Gastrocnemius medialis (tissue), 4 donors: ENCODE data around the gene UPK2. TPM values are rescaled to one million over a fixed set of nuclear protein-coding genes. Genes with fewer than 3 reads are reported as not detected.

ENCODE experiments used
- ATAC-seq, 2 donors: fragments of 150-250 bp; one replicate each; pipeline ENCODE4 v1.9.1; 2016
- DNase-seq, 2 donors: peaks; one replicate each; pipeline ENCODE4 v3.0.0-alpha.2; 2019
- H3K27ac ChIP-seq, 4 donors: fragments of 200-600 bp; sonication (generic); 1 replicate in 1 of 4; 2 replicates in 3 of 4; pipeline ENCODE4 v1.5.1; 2016 to 2018; ENCODE audit warnings: mild to moderate bottlenecking in 2 of 4, moderate library complexity in 1 of 4
- H3K27me3 ChIP-seq, 3 donors: fragments of 200-600 bp; sonication (generic) in 2 of 3; 1 replicate in 1 of 3; 2 replicates in 2 of 3; pipeline versions ENCODE4 v1.5.1 to v1.6.0; 2016 to 2019; ENCODE audit warnings: mild to moderate bottlenecking in 1 of 3, moderate library complexity in 1 of 3
- H3K36me3 ChIP-seq, 2 donors: fragments of 200-600 bp; sonication (generic) in 1 of 2; one replicate each; pipeline ENCODE4 v1.5.1; 2017 to 2018
- H3K4me1 ChIP-seq, 2 donors: fragments of 200-600 bp; sonication (generic) in 1 of 2; one replicate each; pipeline ENCODE4 v1.5.1; 2016 to 2017; ENCODE audit warnings: mild to moderate bottlenecking in 2 of 2
- H3K4me3 ChIP-seq, 4 donors: fragments of 200-600 bp; sonication (generic) in 3 of 4; 1 replicate in 1 of 4; 2 replicates in 3 of 4; pipeline ENCODE4 v1.5.1; 2016 to 2019; ENCODE audit warnings: mild to moderate bottlenecking in 2 of 4
- H3K9me3 ChIP-seq, 3 donors: fragments of 200-600 bp; sonication (generic) in 2 of 3; 1 replicate in 1 of 3; 2 replicates in 2 of 3; pipeline ENCODE4 v1.5.1; 2016 to 2019
- CTCF ChIP-seq, 5 experiments: fragments of 450-650 bp in 3 of 5; fragments of 200-600 bp in 2 of 5; sonication (generic) in 2 of 5; IDR thresholded peaks in 4 of 5; conservative IDR thresholded peaks in 1 of 5; 1 replicate in 4 of 5; 2 replicates in 1 of 5; pipeline ENCODE4 v1.5.1; 2016 to 2019; ENCODE audit warnings: antibody characterized with exemption in 5 of 5, mild to moderate bottlenecking in 3 of 5, moderate library complexity in 3 of 5
- POLR2A ChIP-seq, 2 donors: fragments of 450-650 bp; IDR thresholded peaks; one replicate each; pipeline ENCODE4 v1.6.1; 2017; ENCODE audit warnings: antibody characterized with exemption in 2 of 2, mild to moderate bottlenecking in 2 of 2, moderate library complexity in 2 of 2
- in situ Hi-C, 4 donors: fragments of 200-750 bp; cut with MboI; loops; one replicate each; pipeline versions ENCODE4 v1.15.0 to v1.8.0; 2017; ENCODE audit warnings: low sequenced_read_pairs in 4 of 4
- intact Hi-C: fragments of 100-400 bp; cut with DNase I; formaldehyde crosslinking; loops from one replicate; pipeline ENCODE4 v1.15.1; 2023; ENCODE audit warnings: low total_unique reads
- total RNA-seq, 4 donors: library from RNA; depleted of rRNA; stranded (reverse); fragments of >200 nt; gene quantifications; one replicate each; pipeline versions ENCODE4 v1.1.0 to v1.2.3, GENCODE V29; 2016

UPK2 gene
- total RNA-seq, 4 donors from 2014 or later, result not detected

- in situ Hi-C loops (loop anchor here in 2 of 4 donors (10.0 to 25.0 kb wide), 3 partner anchors 144 to 237 kb away; partner anchors contain the start of gene DDX6 (in 1 of the 2)), intact Hi-C loops (loop anchor here (2.0 to 5.0 kb wide), 2 partner anchors 34 to 63 kb away; no protein-coding TSS in a partner anchor)
- Histone ChIP-seq H3K27ac (no peak overlapping the region), H3K27me3 (no peaks in the 10 kb centered on the region), H3K36me3 (no peaks in the 10 kb centered on the region), H3K4me3 (no peak overlapping the region), H3K4me1 (peaks cover 35 to 45% of the 10 kb centered on the region in 2 donors), H3K9me3 (no peaks in the 10 kb centered on the region)
- DNase-seq (no peak), ATAC-seq (no peak)
- TF ChIP-seq POLR2A (IDR thresholded peaks at IDR 0.05) (no peak), CTCF (IDR thresholded peaks at IDR 0.05 in 4 of 5, conservative IDR thresholded peaks at IDR 0.05 in 1 of 5) (no peak)
Observed at GRCh38 chr11:118931571-118931970, 24.5 kb upstream of the UPK2 start.

- in situ Hi-C loops (loop anchor here in 2 of 4 donors (10.0 to 25.0 kb wide), 3 partner anchors 146 to 239 kb away; partner anchors contain the start of gene DDX6 (in 1 of the 2)), intact Hi-C loops (loop anchor here (5.0 kb wide), 1 partner anchor 36 kb away; no protein-coding TSS in a partner anchor)
- no peak overlapping the region for H3K4me3 ChIP-seq
- peaks cover 24 to 34% of the 10 kb centered on the region in 2 donors for H3K4me1 ChIP-seq
- peak in 1 of 2 donors; percentile 24 for DNase-seq
- H3K36me3 ChIP-seq, result no peaks in the 10 kb centered on the region
- H3K9me3 ChIP-seq, result no peaks in the 10 kb centered on the region
- H3K27ac ChIP-seq, result peak overlapping the region; percentile 64 to 73 (median 68)
- H3K27me3 ChIP-seq, result no peaks in the 10 kb centered on the region
- TF ChIP-seq CTCF (IDR thresholded peaks at IDR 0.05 in 4 of 5, conservative IDR thresholded peaks at IDR 0.05 in 1 of 5) (no peak), POLR2A (IDR thresholded peaks at IDR 0.05) (no peak)
- peak in 1 of 2 donors; percentile 23 for ATAC-seq
Observed at GRCh38 chr11:118933486-118933885, 22.6 kb upstream of the UPK2 start.

- ATAC-seq, result no peak
- intact Hi-C loops, result no loop called here
- Histone ChIP-seq H3K4me3 (no peak overlapping the region), H3K9me3 (no peaks in the 10 kb centered on the region), H3K36me3 (no peaks in the 10 kb centered on the region), H3K27ac (no peak overlapping the region), H3K27me3 (no peaks in the 10 kb centered on the region), H3K4me1 (peaks cover 17 to 19% of the 10 kb centered on the region in 2 donors)
- TF ChIP-seq CTCF (IDR thresholded peaks at IDR 0.05 in 4 of 5, conservative IDR thresholded peaks at IDR 0.05 in 1 of 5), result no peak
- TF ChIP-seq POLR2A (IDR thresholded peaks at IDR 0.05), result no peak
- in situ Hi-C loops, result loop anchor here in 2 of 4 donors (10.0 to 25.0 kb wide), 3 partner anchors 148 to 241 kb away; partner anchors contain the start of gene DDX6 (in 1 of the 2)
- DNase-seq, result no peak
Observed at GRCh38 chr11:118935376-118935775, 20.7 kb upstream of the UPK2 start.

GRCh38 chr11:118938491-118939403, 17.4 kb upstream of the UPK2 start:
- in situ Hi-C loops, result loop anchor here in 2 of 4 donors (10.0 to 25.0 kb wide), 3 partner anchors 151 to 244 kb away; partner anchors contain the start of gene DDX6 (in 1 of the 2)
- peaks cover 2 to 6% of the 10 kb centered on the region in 2 donors for H3K4me1 ChIP-seq
- no peak overlapping the region for H3K4me3 ChIP-seq
- no peak for DNase-seq
- intact Hi-C loops, result no loop called here
- no peaks in the 10 kb centered on the region for H3K9me3 ChIP-seq
- no peak overlapping the region for H3K27ac ChIP-seq
- H3K36me3 ChIP-seq, result no peaks in the 10 kb centered on the region
- no peak for ATAC-seq
- TF ChIP-seq CTCF (IDR thresholded peaks at IDR 0.05 in 4 of 5, conservative IDR thresholded peaks at IDR 0.05 in 1 of 5), result no peak
- no peaks in the 10 kb centered on the region for H3K27me3 ChIP-seq
